HG03575 (cell line): Measurements from ENCODE around the gene MYBPC3.

Experiments
- ATAC-seq: cut with Tn5 transposase; IDR thresholded peaks from one replicate; pipeline ENCODE4 v1.9.1; 2021; ENCODE audit not compliant: unreplicated experiment, insufficient number of reproducible peaks, low FRiP score; ENCODE audit errors: extremely low read depth

The MYBPC3 gene

DNA sequence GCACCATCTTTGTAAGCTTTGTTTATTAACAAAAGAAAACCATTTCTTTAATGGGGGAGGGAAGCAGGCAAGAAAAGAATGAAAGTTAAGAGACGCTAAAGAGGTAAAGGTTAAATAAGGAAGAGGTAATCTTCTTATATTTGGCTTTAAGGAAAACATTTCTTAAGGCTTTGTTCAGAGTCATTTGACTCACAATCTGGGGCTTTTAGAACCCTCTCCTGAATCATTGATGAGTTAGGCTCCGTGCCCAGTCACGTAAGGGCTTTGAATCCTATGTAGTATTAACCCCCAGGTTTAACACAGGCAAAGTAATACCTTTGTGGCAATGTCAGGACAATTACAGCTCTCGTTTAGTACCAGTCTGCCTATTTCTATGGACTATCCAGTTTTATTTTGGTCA lies 56.5 kb downstream of the MYBPC3 start:
- no peak for ATAC-seq

GRCh38 chr11:47295385-47295784 lies 57.1 kb downstream of the MYBPC3 start:
- no peak for ATAC-seq

DNA sequence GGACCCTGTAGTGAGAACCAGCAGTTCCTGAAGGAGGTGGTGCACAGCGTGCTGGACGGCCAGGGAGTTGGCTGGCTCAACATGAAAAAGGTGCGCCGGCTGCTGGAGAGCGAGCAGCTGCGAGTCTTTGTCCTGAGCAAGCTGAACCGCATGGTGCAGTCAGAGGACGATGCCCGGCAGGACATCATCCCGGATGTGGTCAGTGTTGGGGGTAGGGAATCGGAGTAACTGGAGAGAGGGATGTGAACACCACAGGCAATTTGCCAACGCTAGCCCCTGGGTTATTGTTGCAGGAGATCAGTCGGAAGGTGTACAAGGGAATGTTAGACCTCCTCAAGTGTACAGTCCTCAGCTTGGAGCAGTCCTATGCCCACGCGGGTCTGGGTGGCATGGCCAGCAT lies 62.6 kb downstream of the MYBPC3 start:
- ATAC-seq: no peak

DNA sequence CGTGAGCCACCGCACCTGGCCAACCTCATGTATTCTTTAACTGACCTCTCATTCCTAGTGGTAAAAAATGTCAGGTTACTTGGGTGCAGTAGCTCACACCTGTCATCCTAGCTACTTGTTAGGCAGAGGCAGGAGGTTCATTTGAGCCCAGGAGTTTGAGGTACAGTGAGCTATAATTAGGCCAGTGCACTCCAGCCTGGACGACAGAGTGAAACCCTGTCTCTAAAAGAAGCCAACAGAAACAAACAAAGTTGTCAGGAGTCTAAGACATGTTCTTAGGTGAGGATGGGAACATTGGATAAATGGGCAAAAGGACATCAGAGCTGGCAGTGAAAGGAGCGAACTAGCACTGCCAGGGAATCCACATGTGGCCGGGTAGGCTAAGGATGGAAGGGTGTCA lies 64.4 kb downstream of the MYBPC3 start:
- no peak for ATAC-seq

DNA sequence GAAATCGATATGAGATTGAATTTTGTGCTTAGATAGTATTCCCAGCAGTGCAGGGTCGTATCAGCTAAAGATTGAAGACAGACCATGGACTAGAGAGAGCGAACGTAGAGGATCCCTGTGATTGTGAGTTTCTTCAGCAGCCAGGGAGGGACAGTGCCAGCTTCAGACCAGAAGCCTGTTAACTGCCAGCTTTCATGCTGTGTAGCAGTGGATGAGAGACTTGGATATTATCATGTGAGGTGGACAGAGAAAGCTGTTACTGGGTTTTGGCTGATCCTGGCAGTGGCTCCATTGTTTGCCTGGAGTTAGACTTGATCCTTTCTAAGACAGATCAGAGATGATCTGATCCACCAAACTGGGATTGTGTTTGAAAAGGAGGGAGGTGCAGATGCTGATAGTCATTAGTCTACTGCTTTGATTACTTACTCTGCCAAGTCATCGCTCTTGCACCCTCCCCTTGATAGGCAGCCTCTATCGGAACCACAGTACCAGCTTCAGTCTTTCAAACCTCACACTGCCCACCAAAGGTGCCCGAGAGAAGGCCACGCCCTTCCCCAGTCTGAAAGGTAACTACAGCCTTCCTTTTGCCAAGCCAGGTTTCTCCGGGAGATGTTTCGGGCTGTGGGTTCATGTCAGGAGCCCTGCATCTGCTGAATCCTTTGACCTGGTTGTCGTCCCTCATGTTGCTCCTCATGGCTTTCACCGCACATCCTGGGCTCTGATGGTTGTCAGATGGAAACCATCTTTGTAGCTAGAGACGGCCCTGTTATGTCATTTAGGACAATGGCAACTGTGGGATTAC lies 66.3 kb downstream of the MYBPC3 start:
- ATAC-seq: no peak

DNA sequence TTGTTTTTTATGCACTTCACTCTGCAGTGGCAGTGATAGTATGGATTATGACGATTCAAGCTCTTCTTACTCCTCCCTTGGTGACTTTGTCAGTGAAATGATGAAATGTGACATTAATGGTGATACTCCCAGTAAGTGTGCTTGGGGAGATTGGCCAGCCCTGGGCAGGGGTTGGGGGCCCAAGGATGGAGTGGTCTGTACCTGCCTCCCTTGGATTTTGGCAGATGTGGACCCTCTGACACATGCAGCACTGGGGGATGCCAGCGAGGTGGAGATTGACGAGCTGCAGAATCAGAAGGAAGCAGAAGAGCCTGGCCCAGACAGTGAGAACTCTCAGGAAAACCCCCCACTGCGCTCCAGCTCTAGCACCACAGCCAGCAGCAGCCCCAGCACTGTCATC lies 68.4 kb downstream of the MYBPC3 start:
- ATAC-seq: no peak

DNA sequence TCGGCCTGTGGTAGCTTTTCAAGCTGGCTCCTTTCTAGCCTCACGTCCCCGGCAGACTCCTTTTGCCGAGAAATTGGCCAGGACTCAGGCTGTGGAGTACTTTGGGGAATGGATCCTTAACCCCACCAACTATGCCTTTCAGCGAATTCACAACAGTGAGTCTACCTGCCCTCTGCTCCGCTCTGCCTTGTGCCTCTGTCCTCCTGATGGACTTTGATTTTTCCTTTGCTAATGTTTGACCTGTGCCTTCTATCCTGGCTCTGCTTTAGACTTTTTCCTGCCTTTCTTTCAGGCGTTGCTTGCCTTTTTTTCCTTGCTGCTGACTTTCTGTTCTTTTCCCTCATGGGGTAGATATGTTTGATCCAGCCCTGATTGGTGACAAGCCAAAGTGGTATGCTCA lies 70.0 kb downstream of the MYBPC3 start:
- ATAC-seq: no peak
